NB4 (cell line): ENCODE measurements around the gene SYTL3.

Source experiments
- POLR2A ChIP-seq: IDR thresholded peaks from 2 replicates; pipeline ENCODE4 v1.6.1; 2011; ENCODE audit warnings: mild to moderate bottlenecking; ENCODE audit not compliant: insufficient read length; ENCODE audit errors: extremely low read depth
- TF ChIP-seq, protein P1 (sequence below): IDR thresholded peaks from one replicate; pipeline ENCODE4 v1.5.1; 2012; ENCODE audit warnings: low read depth, low read length

DNA sequence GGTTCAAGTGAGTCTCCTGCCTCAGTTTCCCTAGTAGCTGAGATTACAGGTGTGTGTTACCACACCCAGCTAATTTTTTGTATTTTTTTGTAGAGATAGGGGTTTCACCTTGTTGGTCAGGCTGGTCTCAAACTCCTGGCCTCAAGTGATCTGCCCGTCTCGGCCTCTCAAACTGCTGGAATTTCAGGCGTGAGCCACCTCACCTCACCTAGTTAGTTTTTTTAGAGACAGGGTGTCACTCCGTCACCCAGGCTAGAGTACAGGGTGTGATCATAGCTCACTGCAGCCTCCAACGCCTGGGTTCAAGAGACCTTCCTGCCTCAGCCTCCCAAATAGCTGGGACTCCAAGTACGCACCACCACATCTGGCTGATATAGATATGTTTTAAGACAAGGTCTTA, 22.9 kb downstream of the SYTL3 start:
- TF ChIP-seq, protein P1, sequence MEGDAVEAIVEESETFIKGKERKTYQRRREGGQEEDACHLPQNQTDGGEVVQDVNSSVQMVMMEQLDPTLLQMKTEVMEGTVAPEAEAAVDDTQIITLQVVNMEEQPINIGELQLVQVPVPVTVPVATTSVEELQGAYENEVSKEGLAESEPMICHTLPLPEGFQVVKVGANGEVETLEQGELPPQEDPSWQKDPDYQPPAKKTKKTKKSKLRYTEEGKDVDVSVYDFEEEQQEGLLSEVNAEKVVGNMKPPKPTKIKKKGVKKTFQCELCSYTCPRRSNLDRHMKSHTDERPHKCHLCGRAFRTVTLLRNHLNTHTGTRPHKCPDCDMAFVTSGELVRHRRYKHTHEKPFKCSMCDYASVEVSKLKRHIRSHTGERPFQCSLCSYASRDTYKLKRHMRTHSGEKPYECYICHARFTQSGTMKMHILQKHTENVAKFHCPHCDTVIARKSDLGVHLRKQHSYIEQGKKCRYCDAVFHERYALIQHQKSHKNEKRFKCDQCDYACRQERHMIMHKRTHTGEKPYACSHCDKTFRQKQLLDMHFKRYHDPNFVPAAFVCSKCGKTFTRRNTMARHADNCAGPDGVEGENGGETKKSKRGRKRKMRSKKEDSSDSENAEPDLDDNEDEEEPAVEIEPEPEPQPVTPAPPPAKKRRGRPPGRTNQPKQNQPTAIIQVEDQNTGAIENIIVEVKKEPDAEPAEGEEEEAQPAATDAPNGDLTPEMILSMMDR, result no peak
- TF ChIP-seq POLR2A, result no peak
